Neural progenitor cell (in vitro differentiated cells): ENCODE results near the gene TAF10.

Source experiments
- EZH2 ChIP-seq: fragments of 200-600 bp; sonication (generic); IDR thresholded peaks from 2 replicates; pipeline ENCODE4 v1.6.1; 2017; ENCODE audit warnings: antibody characterized with exemption, mild to moderate bottlenecking, moderate library complexity
- TF ChIP-seq, protein P1 (sequence below): fragments of 200-600 bp; sonication (generic); IDR thresholded peaks from 2 replicates; pipeline ENCODE4 v1.5.1; 2017; ENCODE audit warnings: antibody characterized with exemption, mild to moderate bottlenecking

DNA sequence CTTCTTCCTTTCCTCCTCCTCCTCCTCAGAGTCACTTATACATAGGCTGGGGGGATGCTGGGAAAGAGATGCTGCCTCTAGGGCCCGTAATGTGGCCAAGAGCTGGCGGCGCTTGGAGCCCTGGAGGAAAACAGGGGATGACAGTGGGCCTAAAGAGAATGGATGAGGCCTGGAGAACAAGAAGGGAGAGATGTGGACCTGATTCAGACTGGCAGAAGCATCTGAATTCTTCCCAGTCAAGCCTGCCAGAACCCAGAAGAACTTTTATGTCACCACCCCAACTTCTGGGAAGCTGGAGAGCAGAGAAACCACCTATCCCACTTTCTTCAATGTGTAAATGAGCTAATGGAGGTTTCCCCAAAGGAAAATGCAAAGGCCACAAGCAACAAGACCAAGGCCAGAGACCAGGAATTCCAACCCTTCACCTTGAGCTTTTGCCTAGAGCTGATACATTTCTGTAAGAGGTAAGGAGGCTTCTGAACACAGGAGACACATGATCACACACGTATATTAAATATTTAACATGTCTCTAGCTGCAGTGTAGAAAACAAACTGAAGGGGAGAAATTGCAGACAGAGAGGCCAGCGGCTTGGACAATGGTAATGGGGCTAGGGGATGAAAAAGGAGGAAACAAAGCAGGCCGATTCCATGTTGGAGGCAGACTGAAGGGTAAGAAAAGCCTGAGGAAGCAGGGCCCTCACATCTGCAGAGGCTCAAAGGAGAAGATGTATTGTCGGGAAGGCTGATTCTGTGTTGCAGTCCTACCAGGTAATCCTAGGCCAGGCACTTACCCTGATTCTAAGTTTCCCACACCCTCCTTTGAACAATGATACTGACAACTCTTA, 9.7 kb downstream of the TAF10 start:
- TF ChIP-seq, protein P1, sequence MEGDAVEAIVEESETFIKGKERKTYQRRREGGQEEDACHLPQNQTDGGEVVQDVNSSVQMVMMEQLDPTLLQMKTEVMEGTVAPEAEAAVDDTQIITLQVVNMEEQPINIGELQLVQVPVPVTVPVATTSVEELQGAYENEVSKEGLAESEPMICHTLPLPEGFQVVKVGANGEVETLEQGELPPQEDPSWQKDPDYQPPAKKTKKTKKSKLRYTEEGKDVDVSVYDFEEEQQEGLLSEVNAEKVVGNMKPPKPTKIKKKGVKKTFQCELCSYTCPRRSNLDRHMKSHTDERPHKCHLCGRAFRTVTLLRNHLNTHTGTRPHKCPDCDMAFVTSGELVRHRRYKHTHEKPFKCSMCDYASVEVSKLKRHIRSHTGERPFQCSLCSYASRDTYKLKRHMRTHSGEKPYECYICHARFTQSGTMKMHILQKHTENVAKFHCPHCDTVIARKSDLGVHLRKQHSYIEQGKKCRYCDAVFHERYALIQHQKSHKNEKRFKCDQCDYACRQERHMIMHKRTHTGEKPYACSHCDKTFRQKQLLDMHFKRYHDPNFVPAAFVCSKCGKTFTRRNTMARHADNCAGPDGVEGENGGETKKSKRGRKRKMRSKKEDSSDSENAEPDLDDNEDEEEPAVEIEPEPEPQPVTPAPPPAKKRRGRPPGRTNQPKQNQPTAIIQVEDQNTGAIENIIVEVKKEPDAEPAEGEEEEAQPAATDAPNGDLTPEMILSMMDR: no peak
- TF ChIP-seq EZH2: no peak
